8988T (cell line): ENCODE measurements around the gene DHFR2.
"Not testable (repeated sequence)": the region's sequence is repeated elsewhere in the genome, so short reads cannot be mapped to it uniquely, and the experiment has no call there.

Source experiments
- DNase-seq: peaks from one replicate; pipeline ENCODE4 v3.0.0; 2011

DHFR2 gene

DNA sequence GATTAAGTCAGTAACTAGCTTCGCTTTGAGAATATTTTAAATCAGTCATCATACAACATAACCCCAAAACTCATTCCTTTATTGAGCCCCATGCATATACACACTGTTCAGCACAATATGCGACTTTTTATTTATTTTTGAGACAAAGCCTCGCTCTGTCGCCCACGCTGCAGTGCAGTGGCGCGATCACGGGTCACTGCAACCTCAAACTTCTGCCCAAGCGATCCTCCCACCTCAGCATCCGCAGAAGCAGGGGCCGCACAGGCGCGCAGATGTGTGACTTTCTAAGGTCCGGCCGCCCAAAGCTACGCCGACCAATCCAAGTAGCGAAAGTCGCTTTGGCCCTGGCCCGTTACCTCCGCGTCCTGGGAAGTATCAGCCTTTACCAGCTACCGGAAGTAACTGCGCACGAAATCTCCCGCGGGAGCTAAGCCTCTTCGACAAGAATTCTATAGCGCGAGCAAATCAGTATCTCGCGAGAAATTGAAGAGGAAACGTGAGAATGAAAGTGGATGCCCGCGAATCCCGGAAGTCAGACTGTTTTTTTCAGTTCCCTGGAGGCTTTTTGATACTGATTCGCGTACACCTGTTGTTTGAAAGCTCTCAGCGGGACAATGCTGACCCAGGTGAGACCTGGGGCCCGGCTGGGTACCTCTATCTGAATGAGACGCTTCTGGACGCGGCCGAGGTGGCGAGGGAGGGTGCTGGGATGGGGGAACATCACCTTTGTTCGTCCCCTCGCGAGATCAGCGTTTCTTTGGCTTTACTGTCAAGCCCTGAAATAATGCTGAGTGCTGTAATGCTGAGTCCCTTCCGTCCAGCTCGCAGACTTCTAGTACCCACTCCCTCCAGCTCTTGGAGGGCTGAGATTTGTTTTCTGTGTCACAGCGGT, at the start of gene DHFR2, which contains the start of gene NSUN3:
TSS of gene DHFR2 (minus strand) at position 404 of the 892 bp plus-strand sequence. CDS start 1,405 bp downstream, outside the sequence.
TSS of gene NSUN3 (plus strand) at position 549 of the 892 bp plus-strand sequence. CDS start at position 615, 66 bp downstream.
- peak; percentile 39 for DNase-seq

DNA sequence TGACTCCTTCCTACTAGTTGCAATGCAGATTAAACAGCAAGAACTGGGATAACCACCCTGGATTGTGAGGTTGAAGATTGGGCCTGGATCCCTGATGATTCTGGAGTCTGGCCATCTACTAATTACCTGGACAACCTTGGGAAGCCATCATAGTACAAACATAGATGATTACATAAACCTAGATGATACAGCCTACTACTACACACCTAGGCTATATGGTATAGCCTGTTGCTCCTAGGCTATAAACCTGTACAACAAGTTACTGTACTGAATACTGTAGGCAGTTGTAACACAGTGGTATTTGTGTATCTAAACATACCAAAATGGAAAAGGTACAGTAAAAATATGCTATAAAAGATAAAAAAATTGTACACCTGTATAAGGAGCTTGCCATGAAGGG, 48.1 kb upstream of the DHFR2 start:
- no peak for DNase-seq

DNA sequence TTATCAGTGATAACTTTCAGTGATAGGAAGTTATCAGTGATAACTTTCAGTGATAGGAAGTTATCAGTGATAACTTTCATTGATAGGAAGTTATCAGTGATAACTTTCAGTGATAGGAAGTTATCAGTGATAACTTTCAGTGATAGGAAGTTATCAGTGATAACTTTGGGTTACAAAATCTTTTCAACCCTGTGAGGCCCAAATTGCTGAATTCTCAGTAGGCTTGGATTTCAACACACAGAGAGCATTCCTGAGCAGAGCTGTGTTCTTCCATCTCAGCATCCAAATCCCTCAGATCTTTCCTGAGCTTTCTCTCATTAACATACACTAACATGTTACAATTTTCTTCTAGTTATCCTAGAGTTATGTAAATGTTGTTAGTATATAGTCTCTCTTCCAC, 47.5 kb upstream of the DHFR2 start:
- DNase-seq = not testable (repeated sequence)

DNA sequence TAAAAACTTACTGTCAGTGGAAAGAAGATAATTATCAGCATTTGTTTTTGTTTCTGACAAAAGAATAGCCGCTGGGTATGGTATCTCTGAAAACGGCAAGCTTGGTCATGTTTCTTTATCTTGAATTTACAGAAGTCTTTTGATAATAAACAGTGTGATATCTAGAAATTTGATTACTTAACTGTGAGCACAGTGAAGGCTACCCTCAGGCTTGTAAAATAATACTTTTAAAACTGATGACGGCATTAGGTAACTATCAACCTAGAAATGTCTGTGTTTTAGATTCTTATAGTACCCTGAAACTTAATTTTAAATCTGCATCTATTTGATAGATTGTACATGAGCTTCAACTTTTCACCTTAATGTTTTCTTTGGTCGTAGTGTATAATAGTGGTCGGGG, 43.6 kb upstream of the DHFR2 start:
- DNase-seq = no peak

DNA sequence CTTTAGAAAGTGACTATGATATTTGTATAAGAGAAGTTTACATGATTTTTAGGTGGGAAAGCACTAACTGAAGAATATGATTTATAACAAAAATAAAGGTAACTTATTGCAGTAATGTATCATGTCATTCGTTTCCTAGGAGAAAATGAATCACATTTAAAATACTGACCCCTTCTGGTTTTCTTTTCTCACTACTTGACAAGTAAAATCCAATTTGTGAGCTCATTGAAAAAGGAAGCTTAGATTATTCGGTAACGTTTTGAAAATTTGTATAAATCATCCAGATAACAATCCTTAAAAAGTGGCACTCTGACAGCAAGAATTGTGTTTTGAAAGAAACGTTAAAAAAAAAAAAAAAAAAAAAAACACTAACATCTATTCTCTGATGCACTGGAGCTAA, 39.1 kb upstream of the DHFR2 start:
- no peak for DNase-seq

DNA sequence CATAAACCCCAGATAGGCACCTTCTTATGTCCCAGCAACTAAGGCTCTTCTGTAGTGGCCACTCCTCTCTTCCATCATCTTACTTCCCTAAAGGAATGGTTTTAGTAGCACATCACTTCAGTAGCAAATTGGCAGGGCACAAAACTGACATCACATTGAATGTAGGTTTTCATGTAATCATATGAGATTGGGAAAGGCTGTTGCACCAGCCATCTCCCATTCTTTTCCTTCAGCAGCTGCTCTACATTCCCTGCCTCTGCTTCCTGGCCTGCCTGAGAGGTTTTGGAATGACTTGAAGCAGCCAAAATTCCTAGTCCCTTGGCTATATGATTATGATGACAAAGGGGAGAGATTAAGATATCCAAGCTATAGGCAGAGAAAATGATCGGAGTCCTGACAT, 36.6 kb upstream of the DHFR2 start:
- no peak for DNase-seq

DNA sequence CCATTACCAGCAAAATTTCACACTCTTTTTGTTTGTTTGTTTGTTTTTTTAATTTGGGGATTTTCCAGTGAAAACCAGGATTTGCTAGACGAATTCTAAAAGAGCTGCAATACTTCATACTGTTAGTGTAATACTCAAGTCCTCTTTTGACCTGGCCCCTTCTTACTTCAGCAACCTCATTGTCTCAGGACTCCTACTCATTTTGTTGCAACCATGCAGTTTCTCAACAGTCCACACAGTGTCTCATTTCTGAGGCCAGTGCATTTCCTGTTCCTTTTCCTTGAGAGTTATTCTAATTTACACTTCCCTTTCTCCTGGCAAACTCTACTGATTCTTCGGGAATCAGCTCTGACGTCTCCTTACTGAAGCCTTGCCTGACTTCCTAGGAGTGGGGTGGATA, 35.7 kb upstream of the DHFR2 start:
- DNase-seq = no peak

DNA sequence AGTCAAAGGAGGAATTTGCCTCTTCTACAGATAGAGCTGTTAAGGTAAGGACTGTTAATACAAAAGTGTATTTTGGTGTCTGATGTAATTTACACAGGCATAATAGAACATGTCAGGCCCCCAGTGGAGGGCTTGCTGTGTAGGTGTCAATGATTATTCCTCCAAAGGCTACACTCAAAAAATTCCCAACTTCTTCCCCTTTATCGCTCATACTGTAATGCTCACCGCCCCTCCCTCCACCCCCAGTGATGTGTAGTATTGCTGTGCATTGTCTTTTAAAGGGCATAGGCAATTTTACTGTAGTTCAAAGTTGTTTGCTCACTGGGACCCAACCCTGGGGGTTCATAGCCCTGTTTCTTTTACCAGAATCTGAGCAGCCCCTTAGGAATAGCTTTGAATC, 32.4 kb upstream of the DHFR2 start:
- DNase-seq = no peak

DNA sequence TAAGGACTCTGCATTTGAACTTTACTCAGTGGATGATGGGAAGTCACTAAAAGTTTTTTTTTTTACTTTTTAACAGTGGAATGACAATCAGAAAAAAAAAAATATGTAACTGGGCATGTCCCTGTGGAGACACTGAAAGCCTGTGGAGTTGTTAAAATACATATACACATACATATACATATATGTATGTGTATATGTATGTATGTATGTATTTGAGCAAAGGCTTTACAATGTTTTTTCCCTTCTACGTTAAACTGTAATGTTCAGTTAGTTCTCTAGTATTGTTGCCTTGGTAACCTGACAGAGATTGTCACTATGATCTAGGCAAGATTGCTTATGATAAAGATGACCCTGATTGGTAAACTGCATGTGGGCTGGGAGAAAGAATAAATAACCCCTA, 30.4 kb upstream of the DHFR2 start:
- DNase-seq = no peak

DNA sequence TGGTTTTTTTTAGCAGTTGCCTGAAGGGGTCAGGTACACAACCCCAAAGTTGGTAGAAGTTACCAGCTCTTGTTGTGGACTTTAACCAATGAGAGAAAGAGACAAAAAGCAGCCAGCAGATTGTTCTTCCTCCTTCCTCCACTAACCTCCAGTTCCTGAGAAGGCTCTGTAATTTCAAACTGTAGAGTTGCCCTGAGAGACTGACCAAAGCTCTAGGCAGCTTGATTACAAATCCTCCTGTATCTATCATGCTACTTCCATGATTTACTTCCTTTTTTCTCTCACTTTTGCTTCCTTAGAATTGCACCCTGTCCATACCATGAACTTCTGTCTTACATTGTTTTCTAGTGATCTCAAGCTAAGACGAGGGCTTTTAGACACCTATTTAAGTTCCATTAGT, 29.4 kb upstream of the DHFR2 start:
- DNase-seq = no peak

DNA sequence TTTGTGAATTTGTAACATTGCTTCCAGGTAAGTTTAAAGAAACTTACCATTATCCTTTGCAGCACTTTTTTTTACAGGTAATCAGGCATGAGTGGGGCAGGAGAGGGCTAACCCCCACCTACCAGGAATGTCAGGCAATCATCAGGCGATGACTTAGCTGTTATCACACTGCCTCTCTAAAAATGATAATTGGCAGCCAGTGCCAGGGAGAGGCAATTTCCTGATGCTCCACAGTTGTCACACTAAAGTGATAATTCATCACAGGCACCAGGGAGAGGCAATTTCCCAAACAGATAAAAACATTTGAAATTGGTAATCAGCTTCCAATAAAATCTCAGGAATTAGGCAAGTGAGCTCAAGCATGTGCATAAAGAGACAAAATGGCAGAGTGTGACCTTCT, 26.4 kb upstream of the DHFR2 start:
- no peak for DNase-seq

DNA sequence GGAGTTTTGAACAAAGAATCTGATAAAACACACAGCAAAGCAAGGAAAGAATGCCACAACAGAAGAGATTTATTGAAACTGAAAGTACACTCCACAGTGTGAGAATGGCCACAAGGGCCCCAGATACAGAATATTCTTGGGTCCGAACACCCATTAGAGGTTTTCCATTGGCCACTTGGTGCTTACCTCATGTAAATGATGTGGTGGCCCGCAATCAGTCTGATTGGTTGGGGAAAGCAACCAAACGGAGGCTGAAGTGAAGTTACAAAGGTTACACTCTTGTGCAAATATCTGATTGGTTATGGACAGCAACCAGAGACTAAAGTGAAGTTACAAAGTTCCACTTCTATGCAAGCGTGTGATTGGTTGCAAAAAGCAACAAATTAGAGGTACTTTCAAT, 20.5 kb upstream of the DHFR2 start:
- DNase-seq = no peak

DNA sequence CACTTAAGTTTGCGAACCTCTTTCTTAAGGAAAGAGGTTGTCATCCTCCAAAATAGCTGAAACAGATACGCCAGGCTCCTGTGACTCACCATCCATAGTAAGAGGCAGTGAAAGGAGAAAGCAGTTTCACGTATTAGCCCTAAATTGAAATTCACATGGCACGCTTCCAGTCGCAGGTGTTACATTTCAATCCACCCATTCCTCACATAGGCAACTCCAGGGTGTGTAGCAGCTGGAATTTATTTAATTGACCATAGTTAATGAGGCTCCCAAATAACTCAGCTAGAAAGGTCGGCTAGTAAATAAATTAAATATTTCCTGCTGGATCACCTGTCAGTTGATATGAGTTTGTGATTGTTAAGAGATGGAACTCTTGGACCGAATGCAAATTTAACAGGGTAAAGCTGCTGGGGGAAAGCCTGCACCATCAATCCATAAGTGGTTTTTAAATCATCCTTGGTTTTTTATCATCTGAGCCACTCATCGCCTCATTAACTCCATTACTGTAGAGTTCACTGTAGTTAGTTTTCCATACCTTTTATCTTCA, 19.7 kb upstream of the DHFR2 start:
- no peak for DNase-seq

DNA sequence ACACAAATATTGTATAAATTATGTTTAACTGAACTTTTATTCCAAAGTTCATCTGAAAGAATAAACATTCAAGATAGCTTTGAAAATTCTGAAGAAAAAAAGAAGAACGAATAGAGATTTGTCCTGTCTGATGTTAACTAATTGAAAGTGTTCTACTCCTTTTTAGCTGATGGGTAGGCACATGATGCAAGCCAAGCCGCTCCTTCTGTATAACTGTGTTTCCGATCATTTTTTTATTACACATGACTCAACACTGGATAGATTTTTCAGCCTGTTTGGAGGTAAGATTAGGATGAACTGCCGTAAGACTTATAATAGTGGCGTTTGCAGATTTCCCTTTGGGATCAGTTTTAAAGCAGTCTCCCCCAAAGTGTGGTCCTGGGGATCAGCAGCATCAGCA, 19.2 kb upstream of the DHFR2 start:
- DNase-seq = no peak

DNA sequence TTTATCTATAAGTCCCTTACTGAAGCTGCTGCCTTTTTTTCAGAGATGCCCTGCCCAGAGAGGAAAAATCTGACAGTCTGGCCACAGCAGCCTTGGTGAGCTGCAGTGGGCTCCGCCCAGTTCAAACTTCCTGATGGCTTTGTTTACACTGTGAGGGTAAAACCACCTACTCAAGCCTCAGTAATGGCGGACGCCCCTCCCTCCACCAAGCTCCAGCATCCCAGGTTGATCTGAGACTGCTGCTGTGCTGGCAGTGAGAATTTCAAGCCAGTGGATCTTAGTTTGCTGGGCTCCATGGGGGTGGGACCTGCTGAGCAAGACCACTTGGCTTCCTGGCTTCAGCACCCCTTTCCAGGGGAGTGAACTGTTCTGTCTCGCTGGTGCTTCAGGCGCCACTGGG, 17.8 kb upstream of the DHFR2 start:
- DNase-seq = not testable (repeated sequence)

DNA sequence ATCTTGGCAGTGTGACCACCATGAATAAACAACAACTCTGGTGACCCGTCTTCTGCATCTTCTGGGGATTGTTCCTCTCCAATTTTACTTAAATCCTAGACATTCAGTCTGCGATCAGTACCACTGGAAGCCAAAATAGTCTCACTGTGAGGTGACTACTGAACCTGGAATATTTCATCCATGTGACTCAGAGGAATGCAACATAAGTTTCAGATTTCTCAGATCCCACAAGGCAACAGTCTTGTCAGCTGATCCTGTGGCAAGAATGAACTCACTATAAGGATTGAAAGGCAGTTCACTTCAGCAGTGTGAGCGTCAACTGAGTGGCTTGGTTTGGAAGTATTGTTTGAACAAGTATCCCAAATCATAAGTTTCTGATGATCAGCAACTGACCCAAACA, 13.3 kb upstream of the DHFR2 start:
- no peak for DNase-seq

DNA sequence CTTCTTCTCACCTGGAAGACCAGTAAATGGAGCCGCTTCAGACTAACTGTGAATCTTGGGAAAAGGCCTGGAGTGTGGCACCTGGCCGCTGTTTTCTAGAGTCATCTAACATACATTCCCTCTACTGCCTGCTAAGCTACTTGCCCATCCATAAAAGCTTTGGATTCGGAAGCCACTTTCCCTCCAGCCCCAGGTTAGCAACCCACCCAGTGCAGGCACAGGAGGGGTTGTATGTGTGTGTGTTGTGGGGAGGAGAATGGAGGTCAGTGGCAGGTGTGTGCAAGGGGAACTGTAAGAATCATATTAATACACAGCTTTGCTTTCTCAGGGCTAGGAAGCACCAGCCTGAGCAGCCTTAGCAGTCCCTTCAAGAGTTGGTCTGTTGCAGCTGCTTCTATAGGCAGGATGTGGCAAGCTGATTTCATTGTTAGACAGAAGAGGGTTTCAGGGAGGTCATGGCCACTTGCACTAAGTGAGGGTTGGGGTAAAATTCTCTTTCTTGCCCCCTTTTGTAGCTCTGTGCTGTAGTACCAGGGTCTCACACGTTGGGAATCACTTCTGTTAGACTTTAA, 9.1 kb upstream of the DHFR2 start:
- DNase-seq = no peak

DNA sequence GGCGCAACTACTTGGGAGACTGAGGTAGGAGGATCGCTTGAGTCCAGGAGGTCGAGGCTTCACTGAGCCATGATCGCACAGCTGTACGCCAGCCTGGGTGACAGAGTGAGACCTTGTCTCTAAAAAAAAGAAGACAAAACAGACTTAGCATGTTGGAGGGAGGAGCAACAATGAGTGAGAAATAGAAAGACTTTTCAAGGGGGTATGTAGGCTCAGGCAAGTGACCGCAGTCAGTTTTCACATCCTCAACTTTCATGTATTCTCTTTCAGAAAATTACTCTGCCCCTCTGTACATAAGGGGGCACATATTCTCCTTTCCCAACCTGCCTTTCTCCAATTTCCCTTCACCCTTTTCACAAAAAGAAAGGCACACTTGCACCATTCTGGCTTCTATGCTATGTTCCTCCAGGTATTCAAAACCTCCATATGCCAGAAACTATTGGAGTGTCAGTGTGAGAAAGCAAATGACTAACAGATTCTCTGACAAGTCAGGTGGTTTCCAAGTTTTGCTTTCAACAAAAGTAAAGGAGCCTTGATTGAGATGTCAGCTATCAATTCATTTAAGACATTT, 7.7 kb upstream of the DHFR2 start:
- DNase-seq = no peak

DNA sequence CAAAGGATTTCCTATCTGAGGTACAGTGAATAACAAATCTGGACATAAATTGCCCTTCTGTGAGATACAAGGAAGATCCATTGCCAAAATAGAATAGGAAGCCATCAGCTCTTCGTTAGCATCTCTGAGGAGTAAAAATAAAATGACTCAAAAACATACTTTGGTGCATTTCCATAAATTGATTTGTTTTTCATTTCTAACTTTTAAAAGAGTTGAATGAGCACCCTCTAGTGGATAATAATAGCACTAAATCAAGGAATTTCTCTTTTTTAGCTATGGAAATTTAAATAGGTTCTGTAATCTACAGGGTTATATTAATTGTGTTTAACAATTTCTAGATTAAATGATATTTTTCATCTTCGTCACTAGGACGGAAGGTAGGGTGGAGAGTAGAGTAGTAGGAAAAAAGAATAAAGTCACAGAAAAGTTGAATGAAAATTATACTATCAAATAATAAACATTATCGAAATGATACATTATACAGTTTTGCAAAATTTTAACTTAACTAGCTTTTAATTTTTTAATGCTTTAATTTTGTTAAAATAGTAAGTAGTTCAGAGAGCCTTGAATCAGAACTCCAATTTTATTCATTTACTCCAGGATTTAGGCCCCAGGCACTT, 6.6 kb upstream of the DHFR2 start:
- DNase-seq = no peak

DNA sequence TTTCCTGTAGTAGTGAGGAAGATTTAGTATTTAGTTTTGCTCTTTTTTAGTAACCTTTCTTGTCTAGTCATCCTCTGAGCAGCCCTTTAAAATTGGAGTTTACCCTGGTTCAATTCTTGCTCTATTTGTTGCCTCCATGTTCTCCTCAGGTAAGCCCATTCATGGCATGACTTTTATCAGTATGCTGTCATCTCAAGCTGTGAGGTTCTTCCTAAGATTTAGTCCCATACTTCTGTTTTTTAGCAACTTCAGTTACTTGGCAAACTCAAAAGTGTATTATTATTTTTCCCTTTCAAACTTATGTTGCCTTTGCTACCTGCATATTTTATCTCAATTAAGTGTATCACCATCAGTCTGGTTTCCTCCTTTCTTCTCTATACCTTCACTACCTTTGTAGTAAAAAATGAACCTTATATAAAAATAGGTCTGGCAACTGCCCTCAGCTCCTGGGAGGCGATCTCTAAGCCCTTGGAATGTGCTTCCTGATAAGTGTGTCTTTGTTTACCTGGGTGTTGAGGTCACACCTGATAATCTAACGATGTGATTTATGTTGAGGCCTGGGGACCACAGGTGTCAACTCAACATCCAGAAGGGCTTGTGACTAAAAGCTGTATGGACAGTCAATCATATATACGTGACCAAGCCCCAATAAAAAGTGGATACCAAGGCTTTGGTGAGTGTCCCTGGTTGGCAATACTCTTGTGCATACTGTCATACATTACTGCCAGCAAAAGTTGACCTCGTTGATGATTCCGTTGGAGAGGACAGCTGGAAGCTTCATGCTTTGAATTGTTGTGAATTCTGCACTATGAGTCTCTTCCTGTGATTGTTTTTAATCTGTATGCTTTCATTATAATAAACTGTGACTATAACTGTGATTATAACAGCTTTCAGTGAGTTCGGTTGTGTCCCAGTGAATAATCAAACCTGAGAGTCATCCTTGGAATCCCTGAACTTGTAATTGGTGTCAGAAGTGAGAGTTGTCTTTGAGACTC, 4.1 kb upstream of the DHFR2 start:
- DNase-seq = no peak

DNA sequence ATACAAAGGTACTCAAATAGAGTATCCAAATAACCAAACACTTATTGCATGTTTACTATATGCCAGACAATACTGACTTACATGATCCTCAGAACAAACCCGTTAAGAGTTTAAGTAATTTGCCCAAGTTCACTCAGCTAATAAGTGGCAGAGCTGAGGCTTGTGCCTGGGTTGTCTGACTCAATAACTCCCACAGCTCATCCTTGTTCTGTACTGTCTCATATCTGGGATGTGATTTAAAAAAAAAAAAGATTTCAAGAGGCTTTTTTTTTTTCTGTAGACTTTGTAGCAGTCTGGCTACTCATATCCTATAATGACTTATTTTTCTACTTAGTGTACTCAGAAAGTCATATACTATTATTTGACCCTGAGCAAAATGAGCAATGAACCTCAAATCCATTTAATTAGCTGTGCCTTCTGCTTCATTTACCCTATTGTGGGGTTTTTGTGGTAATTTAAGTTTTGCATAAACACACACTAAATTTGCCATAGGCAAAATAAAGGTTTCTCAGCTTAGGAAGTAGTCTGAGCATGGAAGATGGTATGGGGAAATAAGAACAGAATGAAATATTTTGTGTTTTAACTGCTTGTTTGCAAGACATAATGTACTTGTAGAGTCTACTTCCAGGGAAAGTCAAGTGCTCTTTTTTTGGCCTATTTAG, 3.2 kb upstream of the DHFR2 start:
- no peak for DNase-seq

DNA sequence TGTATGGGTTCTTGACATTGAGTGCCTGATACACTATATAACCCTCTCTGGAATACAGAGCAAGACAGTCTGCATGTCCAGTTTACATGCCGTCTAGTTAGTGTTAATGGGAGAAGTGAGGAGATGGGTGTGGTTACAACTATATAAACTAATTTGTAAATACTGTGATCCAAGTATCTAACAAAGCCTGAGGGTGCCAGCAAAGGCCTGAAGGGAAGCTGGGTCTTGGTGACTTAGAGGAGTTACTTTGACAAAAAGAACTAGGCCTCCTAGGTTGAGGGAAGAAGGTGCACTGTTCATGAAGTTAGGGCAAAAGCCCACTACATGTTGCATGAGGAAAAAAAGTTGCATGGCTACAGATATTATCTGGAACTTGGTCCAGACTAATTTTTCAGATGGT, 2.4 kb upstream of the DHFR2 start:
- DNase-seq = no peak
